ENCODE data around the gene TNS1. TPM values are rescaled to one million over a fixed set of nuclear protein-coding genes. Genes with fewer than 3 reads are reported as not detected.

The TNS1 gene
- total and polyA plus RNA-seq, 7 experiments from 2014 or later: 0.50 to 5.0 (median 0.81) TPM; not detected in 2

DNA sequence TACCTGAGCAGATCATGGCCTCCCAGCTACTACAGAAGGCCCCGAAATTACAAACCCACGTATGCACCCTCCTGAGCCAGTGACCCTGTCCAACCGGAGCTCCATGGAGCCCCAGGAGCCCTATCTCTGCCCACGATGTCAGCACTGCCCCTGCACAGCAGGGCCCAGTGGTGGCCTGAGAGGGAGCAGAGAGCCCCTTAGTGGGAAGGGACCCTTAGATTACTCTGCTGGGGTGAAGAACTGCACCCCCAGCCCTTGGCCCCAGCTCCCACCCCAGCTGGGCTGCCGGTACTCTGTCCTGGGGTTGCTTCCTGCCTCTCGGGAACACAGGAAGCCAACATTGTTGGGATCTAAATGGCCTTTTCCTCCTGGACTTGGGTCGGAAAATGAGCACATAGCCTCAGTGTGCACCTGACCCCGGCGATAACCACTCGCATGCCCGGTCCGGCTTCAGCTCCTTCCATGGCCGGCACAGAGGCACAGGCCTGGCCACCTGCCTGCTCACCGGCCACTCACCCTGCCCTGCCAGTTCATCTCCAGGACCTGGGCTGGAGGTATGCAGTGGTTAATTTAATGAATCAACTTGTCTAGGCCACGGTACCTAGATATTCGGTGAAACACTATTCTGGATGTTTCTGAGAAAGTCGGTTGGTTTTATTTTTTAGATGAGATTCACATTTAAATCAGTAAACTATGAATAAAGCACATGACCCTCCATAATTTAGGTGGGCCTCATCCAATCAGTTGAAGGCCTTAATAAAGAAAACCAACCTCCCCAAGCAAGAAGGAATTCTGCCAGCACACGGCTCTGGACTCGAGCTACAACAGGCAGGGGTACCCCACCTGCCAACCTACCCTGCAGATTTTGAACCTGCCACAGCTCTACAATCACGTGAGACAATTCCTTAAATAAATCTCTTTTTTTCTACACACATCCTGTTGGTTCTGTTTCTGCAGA, 19.2 kb downstream of the TNS1 start:
- Histone ChIP-seq H3K4me3 (ENCODE audit: low read length) (no peak overlapping the region), H3K36me3 (ENCODE audit: control insufficient read depth in 2 of 3, insufficient read depth in 3 of 3, low read length in 3 of 3) (no peaks in the 10 kb centered on the region), H3K27me3 (ENCODE audit: control insufficient read depth in 2 of 2, insufficient read depth in 2 of 2, low read length in 2 of 2) (no peaks in the 10 kb centered on the region), H3K27ac (ENCODE audit: low read depth, low read length) (no peak overlapping the region), H3K9me3 (ENCODE audit: control insufficient read depth in 2 of 3, low read length in 3 of 3) (no peaks in the 10 kb centered on the region), H3K4me1 (ENCODE audit: control insufficient read depth in 2 of 2, insufficient read depth in 2 of 2, low read length in 2 of 2) (no peaks in the 10 kb centered on the region)
- H3K27ac Mint-ChIP-seq: no peak overlapping the region
- no peak overlapping the region for H3K4me3 Mint-ChIP-seq
- CTCF ChIA-PET: interaction anchor here (0.8 kb wide), 1 partner anchor 12 kb away, joined by 4 read pairs; no protein-coding TSS in a partner anchor
- DNase-seq: no peak
- ATAC-seq: no peak
- POLR2A ChIA-PET: interaction anchor here (0.6 kb wide), 1 partner anchor 62 kb away, joined by 3 read pairs; no protein-coding TSS in a partner anchor
- H3K36me3 Mint-ChIP-seq: no peaks in the 10 kb centered on the region
- peaks cover 0 to 3% (median 0%) of the 10 kb centered on the region in 5 donors for H3K27me3 Mint-ChIP-seq
- intact Hi-C loops (cut with micrococcal nuclease): no loop called here
- peaks cover 0 to 3% (median 0%) of the 10 kb centered on the region in 11 donors for H3K9me3 Mint-ChIP-seq
- peaks cover 0 to 3% (median 0%) of the 10 kb centered on the region in 7 donors for H3K4me1 Mint-ChIP-seq

DNA sequence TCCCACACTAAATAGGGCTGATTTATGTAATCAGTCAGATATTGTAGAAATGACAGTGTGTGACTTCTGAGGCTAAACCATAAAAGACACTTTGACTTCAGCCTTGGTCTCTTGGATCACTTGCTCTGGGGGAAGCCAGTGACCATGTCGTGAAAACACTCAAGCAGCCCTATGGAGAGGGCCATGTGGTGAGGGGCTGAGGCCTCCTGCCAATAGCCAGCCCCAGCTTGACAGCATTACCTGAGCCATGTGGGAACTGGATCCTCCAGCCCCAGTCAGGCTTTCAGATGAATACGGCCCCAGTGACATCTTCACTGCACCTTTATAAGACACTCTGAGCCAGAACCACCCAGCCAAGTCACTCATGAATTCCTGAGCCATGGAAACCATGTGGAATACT, 20.8 kb downstream of the TNS1 start:
- Histone ChIP-seq H3K4me3 (ENCODE audit: low read length) (no peak overlapping the region), H3K36me3 (ENCODE audit: control insufficient read depth in 2 of 3, insufficient read depth in 3 of 3, low read length in 3 of 3) (no peaks in the 10 kb centered on the region), H3K4me1 (ENCODE audit: control insufficient read depth in 2 of 2, insufficient read depth in 2 of 2, low read length in 2 of 2) (no peaks in the 10 kb centered on the region), H3K27ac (ENCODE audit: low read depth, low read length) (no peak overlapping the region), H3K27me3 (ENCODE audit: control insufficient read depth in 2 of 2, insufficient read depth in 2 of 2, low read length in 2 of 2) (no peaks in the 10 kb centered on the region), H3K9me3 (ENCODE audit: control insufficient read depth in 2 of 3, low read length in 3 of 3) (no peaks in the 10 kb centered on the region)
- CTCF ChIA-PET: no interaction called here
- H3K36me3 Mint-ChIP-seq: no peaks in the 10 kb centered on the region
- POLR2A ChIA-PET: no interaction called here
- no peak for ATAC-seq
- intact Hi-C loops (cut with micrococcal nuclease): no loop called here
- no peak for DNase-seq
- H3K4me1 Mint-ChIP-seq: no peaks in the 10 kb centered on the region
- H3K27ac Mint-ChIP-seq: no peak overlapping the region
- H3K27me3 Mint-ChIP-seq: peaks cover 0 to 2% (median 0%) of the 10 kb centered on the region in 5 donors
- peaks cover 0 to 3% (median 0%) of the 10 kb centered on the region in 11 donors for H3K9me3 Mint-ChIP-seq
- no peak overlapping the region for H3K4me3 Mint-ChIP-seq

DNA sequence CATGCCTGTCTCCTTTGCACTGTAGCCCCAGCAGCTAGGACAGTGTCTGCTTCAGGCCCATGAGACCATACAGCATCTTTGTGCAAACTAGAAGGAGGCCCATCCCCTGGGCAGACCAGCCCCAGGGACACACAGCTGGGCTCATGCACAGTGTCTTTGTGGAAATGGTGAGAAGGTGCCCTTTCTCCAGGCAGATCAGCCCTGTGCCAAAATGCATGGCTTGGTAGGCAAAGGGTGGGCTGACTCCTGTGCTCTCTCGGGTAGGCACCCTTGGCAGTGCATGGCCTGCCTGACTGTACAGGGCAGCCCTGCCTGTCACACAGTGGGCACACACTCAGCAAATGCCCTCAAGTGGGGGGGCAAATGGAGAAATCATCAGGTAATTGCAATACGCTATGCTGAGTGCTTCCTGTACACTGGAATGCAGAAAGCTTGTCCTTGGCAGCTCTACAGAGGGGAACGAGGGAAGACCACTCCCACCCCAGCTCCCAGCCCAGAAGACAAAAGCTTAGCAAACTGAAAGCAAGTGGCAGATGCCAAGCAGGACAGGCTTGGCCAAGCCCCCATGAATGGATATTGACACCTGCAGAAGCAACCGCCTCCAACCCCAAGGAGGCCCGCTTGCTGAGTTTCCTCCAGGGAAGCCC, 21.6 kb downstream of the TNS1 start:
- Histone ChIP-seq H3K9me3 (ENCODE audit: control insufficient read depth in 2 of 3, low read length in 3 of 3) (no peaks in the 10 kb centered on the region), H3K36me3 (ENCODE audit: control insufficient read depth in 2 of 3, insufficient read depth in 3 of 3, low read length in 3 of 3) (no peaks in the 10 kb centered on the region), H3K27ac (ENCODE audit: low read depth, low read length) (no peak overlapping the region), H3K27me3 (ENCODE audit: control insufficient read depth in 2 of 2, insufficient read depth in 2 of 2, low read length in 2 of 2) (no peaks in the 10 kb centered on the region), H3K4me1 (ENCODE audit: control insufficient read depth in 2 of 2, insufficient read depth in 2 of 2, low read length in 2 of 2) (no peaks in the 10 kb centered on the region), H3K4me3 (ENCODE audit: low read length) (no peak overlapping the region)
- peaks cover 0 to 2% (median 0%) of the 10 kb centered on the region in 5 donors for H3K27me3 Mint-ChIP-seq
- no peak for ATAC-seq
- H3K9me3 Mint-ChIP-seq: peaks cover 0 to 3% (median 0%) of the 10 kb centered on the region in 11 donors
- intact Hi-C loops (cut with micrococcal nuclease): no loop called here
- no peak overlapping the region for H3K27ac Mint-ChIP-seq
- no peak overlapping the region for H3K4me3 Mint-ChIP-seq
- H3K36me3 Mint-ChIP-seq: no peaks in the 10 kb centered on the region
- CTCF ChIA-PET: no interaction called here
- POLR2A ChIA-PET: no interaction called here
- no peaks in the 10 kb centered on the region for H3K4me1 Mint-ChIP-seq
- no peak for DNase-seq

DNA sequence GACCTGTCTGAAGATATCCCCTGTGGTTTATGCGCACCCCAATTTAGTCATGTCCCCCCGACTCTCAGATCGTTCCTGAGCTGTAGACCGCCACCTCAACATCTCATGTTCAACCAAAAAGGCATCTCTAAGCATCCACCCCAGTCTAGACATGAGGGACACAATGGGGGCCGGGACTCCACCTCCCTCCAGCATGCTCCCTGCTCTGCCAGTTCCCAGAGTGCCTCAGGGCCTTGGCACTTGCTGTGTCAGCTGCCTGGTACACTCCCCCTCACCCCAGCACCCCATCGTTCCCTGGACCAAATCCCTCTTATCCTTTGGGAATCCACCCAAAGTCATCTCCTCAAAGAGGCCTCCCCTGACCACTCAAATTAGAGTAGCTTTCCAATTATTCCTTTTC, 22.2 kb downstream of the TNS1 start:
- no peak overlapping the region for H3K27ac Mint-ChIP-seq
- CTCF ChIA-PET: no interaction called here
- ATAC-seq: no peak

DNA sequence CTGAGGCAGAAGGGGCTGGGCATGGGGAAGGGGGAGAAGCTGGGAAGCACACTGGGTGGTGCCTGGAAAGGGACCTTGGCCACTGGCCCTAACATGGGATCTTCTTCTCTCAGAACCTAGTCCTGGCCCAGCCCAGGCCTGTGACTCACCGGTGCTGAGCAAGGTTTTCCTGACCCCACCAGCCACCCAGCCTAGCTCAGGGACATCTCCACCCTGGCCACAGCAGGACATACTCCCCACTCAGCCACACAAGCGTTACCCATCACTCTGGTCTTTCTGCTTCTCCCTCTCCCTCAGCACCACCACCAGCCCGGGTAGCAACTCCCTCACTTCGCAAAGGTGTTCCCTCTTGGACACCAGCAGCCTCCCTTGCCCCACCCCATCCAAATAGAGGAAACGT, 22.8 kb downstream of the TNS1 start:
- Mint-ChIP-seq H3K9me3 (peaks cover 0 to 3% (median 0%) of the 10 kb centered on the region in 11 donors), H3K4me3 (no peak overlapping the region), H3K4me1 (no peaks in the 10 kb centered on the region), H3K27me3 (peaks cover 0 to 2% (median 0%) of the 10 kb centered on the region in 5 donors), H3K27ac (no peak overlapping the region), H3K36me3 (no peaks in the 10 kb centered on the region)
- Histone ChIP-seq H3K4me3 (ENCODE audit: low read length) (no peak overlapping the region), H3K27ac (ENCODE audit: low read depth, low read length) (no peak overlapping the region), H3K9me3 (ENCODE audit: control insufficient read depth in 2 of 3, low read length in 3 of 3) (no peaks in the 10 kb centered on the region), H3K27me3 (ENCODE audit: control insufficient read depth in 2 of 2, insufficient read depth in 2 of 2, low read length in 2 of 2) (no peaks in the 10 kb centered on the region), H3K4me1 (ENCODE audit: control insufficient read depth in 2 of 2, insufficient read depth in 2 of 2, low read length in 2 of 2) (no peaks in the 10 kb centered on the region), H3K36me3 (ENCODE audit: control insufficient read depth in 2 of 3, insufficient read depth in 3 of 3, low read length in 3 of 3) (no peaks in the 10 kb centered on the region)
- intact Hi-C loops (cut with micrococcal nuclease): no loop called here
- ATAC-seq (no peak), DNase-seq (no peak)
- POLR2A ChIA-PET: no interaction called here
- CTCF ChIA-PET: no interaction called here

More for the DNA sequence above, 22.2 kb downstream of the TNS1 start:
- no peak overlapping the region for H3K27ac ChIP-seq (ENCODE audit: low read depth, low read length)
- no peak overlapping the region for H3K4me3 ChIP-seq (ENCODE audit: low read length)
- intact Hi-C loops (cut with micrococcal nuclease): no loop called here
- H3K9me3 ChIP-seq (ENCODE audit: control insufficient read depth in 2 of 3, low read length in 3 of 3): no peaks in the 10 kb centered on the region
- POLR2A ChIA-PET: no interaction called here
- Mint-ChIP-seq H3K36me3 (no peaks in the 10 kb centered on the region), H3K27me3 (peaks cover 0 to 2% (median 0%) of the 10 kb centered on the region in 5 donors), H3K4me3 (no peak overlapping the region), H3K4me1 (no peaks in the 10 kb centered on the region), H3K9me3 (peaks cover 0 to 3% (median 0%) of the 10 kb centered on the region in 11 donors)
- H3K4me1 ChIP-seq (ENCODE audit: control insufficient read depth in 2 of 2, insufficient read depth in 2 of 2, low read length in 2 of 2): no peaks in the 10 kb centered on the region
- H3K36me3 ChIP-seq (ENCODE audit: control insufficient read depth in 2 of 3, insufficient read depth in 3 of 3, low read length in 3 of 3): no peaks in the 10 kb centered on the region
- no peaks in the 10 kb centered on the region for H3K27me3 ChIP-seq (ENCODE audit: control insufficient read depth in 2 of 2, insufficient read depth in 2 of 2, low read length in 2 of 2)
- no peak for DNase-seq

DNA sequence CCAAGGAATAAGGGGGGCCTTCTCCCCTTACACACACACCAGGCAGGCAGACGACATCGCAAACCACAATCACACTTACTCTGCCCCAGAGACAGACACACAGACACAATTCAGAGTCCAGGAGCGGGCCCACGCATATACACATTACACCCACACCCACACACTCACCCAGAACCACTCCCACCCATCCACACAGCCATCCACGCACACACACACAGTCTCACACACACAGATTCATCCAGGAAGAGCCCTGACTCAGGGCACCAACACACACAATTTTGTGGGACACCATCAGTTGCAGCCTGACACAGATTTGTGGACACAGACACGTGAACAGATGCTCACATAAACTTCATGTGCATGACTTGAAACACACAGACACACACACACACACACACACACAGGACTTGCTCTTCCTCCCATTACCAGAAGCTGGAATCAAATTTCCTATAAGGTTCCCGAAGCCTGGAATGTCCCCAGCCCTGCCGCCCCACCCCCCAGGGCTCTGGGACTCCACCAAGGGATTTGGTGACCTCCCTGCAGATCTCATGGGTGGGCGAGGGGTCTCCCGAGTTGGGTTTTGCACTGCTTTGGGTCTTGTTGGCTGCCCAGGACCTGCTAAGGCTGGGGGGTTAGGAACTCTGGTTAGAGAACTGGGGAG, 23.5 kb downstream of the TNS1 start:
- H3K9me3 ChIP-seq (ENCODE audit: control insufficient read depth in 2 of 3, low read length in 3 of 3): no peaks in the 10 kb centered on the region
- POLR2A ChIA-PET: no interaction called here
- no peak overlapping the region for H3K4me3 ChIP-seq (ENCODE audit: low read length)
- no peak overlapping the region for H3K4me3 Mint-ChIP-seq
- intact Hi-C loops (cut with micrococcal nuclease): no loop called here
- no peaks in the 10 kb centered on the region for H3K4me1 ChIP-seq (ENCODE audit: control insufficient read depth in 2 of 2, insufficient read depth in 2 of 2, low read length in 2 of 2)
- H3K27ac ChIP-seq (ENCODE audit: low read depth, low read length): no peak overlapping the region
- peak overlapping the region in 1 of 9 donors; percentile 46 for H3K27ac Mint-ChIP-seq
- H3K36me3 ChIP-seq (ENCODE audit: control insufficient read depth in 2 of 3, insufficient read depth in 3 of 3, low read length in 3 of 3): no peaks in the 10 kb centered on the region
- H3K4me1 Mint-ChIP-seq: no peaks in the 10 kb centered on the region
- CTCF ChIA-PET: no interaction called here
- H3K27me3 Mint-ChIP-seq: peaks cover 0 to 6% (median 0%) of the 10 kb centered on the region in 5 donors
- DNase-seq: no peak
- no peaks in the 10 kb centered on the region for H3K27me3 ChIP-seq (ENCODE audit: control insufficient read depth in 2 of 2, insufficient read depth in 2 of 2, low read length in 2 of 2)
- no peaks in the 10 kb centered on the region for H3K36me3 Mint-ChIP-seq
- H3K9me3 Mint-ChIP-seq: peaks cover 0 to 3% (median 0%) of the 10 kb centered on the region in 11 donors
- ATAC-seq: no peak
